AG08395 (cell line): ENCODE results near the gene ZBTB7A.
"Not testable (repeated sequence)": the region's sequence is repeated elsewhere in the genome, so short reads cannot be mapped to it uniquely, and the experiment has no call there.

ENCODE experiments used
- DNase-seq: peaks from one replicate; pipeline ENCODE4 v3.0.0; 2012; ENCODE audit warnings: mixed read lengths, low spot score

Gene ZBTB7A

GRCh38 chr19:4015705-4016402, 50.8 kb downstream of the ZBTB7A start:
- DNase-seq: no peak

- DNase-seq: no peak
Measured at GRCh38 chr19:4014541-4015491, 51.9 kb downstream of the ZBTB7A start.

GRCh38 chr19:4013886-4014540, 52.7 kb downstream of the ZBTB7A start:
- no peak for DNase-seq

- no peak for DNase-seq
Measured at GRCh38 chr19:4012975-4013634, 53.6 kb downstream of the ZBTB7A start.

GRCh38 chr19:4012092-4012974, 54.4 kb downstream of the ZBTB7A start:
- DNase-seq: no peak

- not testable (repeated sequence) for DNase-seq
Measured at GRCh38 chr19:4011430-4011829, 55.3 kb downstream of the ZBTB7A start.

- DNase-seq: no peak
Measured at GRCh38 chr19:4010808-4011110, 55.9 kb downstream of the ZBTB7A start.

GRCh38 chr19:4009990-4010807, 56.5 kb downstream of the ZBTB7A start:
- DNase-seq: no peak

GRCh38 chr19:4007836-4008539, 58.7 kb downstream of the ZBTB7A start:
- no peak for DNase-seq

- DNase-seq: peak; percentile 100
Measured at GRCh38 chr19:4007021-4007835, 59.5 kb downstream of the ZBTB7A start, which contains the start of gene PIAS4. Gene PIAS4, plus strand, starts transcription at chr19:4007736. Its CDS starts 25 bp downstream, at chr19:4007761.

- not testable (repeated sequence) for DNase-seq
Measured at GRCh38 chr19:4005436-4005835, 61.3 kb downstream of the ZBTB7A start.

GRCh38 chr19:4000798-4001197, 65.9 kb downstream of the ZBTB7A start:
- DNase-seq: not testable (repeated sequence)

- DNase-seq: not testable (repeated sequence)
Measured at GRCh38 chr19:3998667-3999412, 67.9 kb downstream of the ZBTB7A start.

- no peak for DNase-seq
Measured at GRCh38 chr19:3995607-3996006, 71.1 kb downstream of the ZBTB7A start.
